VCaP (cell line): Measurements from ENCODE around the gene NFE2.

ENCODE experiments used
- H3K27ac ChIP-seq: fragments of 450-650 bp; 2 replicates; pipeline ENCODE4 v1.5.1; 2017
- TF ChIP-seq, protein P1 (sequence below): fragments of 450-650 bp; conservative IDR thresholded peaks from 2 replicates; pipeline ENCODE4 v1.5.1; 2017; ENCODE audit warnings: mild to moderate bottlenecking, moderate library complexity

The NFE2 gene

DNA sequence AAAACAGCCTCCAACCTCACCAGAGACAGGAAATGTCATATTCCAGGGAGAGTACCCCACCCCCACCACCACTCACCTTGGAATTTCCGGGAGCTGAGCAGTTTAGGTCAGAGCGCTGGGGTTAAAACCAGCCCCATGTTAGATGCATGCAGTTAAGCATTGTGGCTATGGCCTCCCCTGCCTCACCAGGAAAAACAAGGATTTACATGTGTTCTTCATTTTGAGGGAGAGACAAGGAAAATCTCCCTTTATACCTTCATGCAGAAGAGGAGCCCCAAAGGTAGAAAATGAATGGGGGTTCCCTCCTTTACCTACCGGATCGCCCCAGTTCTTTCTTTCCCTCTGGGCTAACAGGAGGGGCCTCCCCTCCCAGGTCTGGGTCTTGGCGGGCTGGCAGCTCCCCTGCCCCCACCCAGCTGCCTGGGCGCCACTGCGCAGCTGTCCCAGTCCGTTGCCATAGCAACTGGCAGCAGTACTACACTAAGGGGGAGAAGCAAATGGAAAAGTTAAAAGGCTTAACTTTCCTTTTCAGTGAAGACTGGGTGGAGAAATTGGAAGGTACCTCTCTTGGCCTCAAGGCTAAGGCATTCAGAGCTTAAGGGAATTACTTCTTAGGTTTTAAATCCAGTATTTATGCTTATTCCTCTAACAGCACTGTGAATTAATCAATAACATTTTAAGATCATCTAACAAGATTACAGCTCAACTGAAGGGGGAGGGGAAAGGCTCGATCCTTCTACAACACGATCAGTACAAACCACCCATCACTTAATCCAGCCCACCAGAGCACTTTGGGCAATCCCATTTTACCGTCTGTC, 41.4 kb downstream of the NFE2 start:
- TF ChIP-seq, protein P1, sequence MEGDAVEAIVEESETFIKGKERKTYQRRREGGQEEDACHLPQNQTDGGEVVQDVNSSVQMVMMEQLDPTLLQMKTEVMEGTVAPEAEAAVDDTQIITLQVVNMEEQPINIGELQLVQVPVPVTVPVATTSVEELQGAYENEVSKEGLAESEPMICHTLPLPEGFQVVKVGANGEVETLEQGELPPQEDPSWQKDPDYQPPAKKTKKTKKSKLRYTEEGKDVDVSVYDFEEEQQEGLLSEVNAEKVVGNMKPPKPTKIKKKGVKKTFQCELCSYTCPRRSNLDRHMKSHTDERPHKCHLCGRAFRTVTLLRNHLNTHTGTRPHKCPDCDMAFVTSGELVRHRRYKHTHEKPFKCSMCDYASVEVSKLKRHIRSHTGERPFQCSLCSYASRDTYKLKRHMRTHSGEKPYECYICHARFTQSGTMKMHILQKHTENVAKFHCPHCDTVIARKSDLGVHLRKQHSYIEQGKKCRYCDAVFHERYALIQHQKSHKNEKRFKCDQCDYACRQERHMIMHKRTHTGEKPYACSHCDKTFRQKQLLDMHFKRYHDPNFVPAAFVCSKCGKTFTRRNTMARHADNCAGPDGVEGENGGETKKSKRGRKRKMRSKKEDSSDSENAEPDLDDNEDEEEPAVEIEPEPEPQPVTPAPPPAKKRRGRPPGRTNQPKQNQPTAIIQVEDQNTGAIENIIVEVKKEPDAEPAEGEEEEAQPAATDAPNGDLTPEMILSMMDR: no peak
- peak overlapping the region; percentile 39; the same call in 1 of the 2 replicates for H3K27ac ChIP-seq

DNA sequence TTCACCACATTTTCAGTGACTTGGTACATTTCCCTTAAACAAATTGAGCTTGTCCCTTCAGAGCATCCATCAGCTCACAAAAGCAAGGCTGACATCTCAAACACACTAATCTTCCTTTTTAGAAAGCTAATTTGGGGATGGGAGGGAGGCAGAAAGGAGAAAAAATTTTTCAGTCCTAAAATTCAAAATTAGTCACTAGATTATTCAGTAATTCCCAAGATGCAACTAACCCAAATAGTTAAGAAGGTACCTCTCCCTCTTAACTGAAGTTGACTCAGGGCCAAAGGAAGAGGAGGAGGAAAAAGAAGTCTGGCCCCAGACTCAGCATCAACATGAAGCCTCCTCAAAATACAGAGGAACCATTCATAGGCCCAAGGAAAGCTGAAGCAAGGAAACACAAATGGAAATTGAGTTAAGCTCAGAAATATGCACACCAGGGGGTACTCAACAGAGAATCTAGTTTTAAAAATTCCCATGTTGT, 42.6 kb downstream of the NFE2 start:
- TF ChIP-seq, protein P1: no peak

GRCh38 chr12:54257332-54257731, 43.5 kb downstream of the NFE2 start:
- no peak overlapping the region for H3K27ac ChIP-seq
- TF ChIP-seq, protein P1: no peak

More for the DNA sequence above, 42.6 kb downstream of the NFE2 start:
- no peak overlapping the region for H3K27ac ChIP-seq

- no peak overlapping the region for H3K27ac ChIP-seq
- TF ChIP-seq, protein P1: no peak
Measured at GRCh38 chr12:54253240-54253639, 47.6 kb downstream of the NFE2 start.

DNA sequence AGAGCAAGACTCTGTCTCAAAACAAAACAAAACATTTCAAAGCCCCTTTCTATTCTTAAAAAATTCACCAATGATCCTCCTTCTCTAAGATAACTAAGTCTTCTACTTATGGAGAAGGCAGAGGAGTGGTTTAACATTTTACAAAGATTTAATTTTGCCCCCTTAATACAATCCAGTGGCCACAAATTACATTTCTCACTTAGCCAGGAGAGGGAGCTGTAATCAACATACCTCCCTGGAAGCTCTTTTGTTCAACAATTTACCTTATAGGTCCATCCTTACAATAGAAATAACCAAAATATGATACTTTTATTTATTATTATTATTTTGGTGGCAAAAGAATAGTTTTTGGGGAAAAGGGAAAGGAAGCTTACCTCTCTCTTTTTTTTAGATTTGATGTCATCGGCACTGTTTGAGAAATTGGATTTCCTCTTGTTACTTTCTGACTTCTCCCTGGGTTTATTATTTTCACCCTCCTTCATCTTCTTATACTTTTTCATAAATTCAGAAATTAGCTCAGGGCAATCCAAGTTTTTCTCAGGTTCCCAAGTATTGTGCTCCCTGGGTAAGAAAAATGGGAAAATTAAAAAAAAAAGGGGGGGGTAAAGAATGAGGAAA, 49.0 kb downstream of the NFE2 start:
- H3K27ac ChIP-seq: no peak overlapping the region
- TF ChIP-seq, protein P1: peak; percentile 88

DNA sequence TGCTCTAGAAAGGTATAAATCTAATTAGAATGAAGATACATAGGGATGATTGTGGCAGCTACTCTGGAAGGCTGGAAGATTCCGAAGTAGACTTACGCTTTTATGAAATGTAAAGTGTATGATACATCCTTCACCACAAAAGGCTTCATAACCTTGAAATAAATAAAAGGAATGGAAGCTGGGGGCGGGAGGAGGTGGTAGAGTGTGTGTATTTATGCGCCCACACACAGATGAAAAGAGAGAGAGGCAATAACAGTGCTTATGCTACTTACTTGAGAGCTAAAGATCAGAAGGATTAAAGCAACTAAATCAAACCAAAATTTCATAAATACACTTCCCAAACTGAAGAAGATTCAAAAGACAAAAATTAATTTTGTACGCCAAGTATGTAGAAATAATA, 51.3 kb downstream of the NFE2 start:
- TF ChIP-seq, protein P1: no peak
- H3K27ac ChIP-seq: no peak overlapping the region

GRCh38 chr12:54246011-54246641, 54.7 kb downstream of the NFE2 start:
- H3K27ac ChIP-seq: no peak overlapping the region

More at GRCh38 chr12:54246011-54246641, 54.7 kb downstream of the NFE2 start:
- TF ChIP-seq, protein P1: no peak
